H1 (cell line): ENCODE data around the gene CRNKL1. TPM values are rescaled to one million over a fixed set of nuclear protein-coding genes. Genes with fewer than 3 reads are reported as not detected.
A peak's percentile ranks its signal among the peaks of the same experiment; 100 is the strongest.

ENCODE experiments used
- CTCF ChIA-PET: fragments of 300-600 bp; sonication (Branson Sonifier 250); formaldehyde crosslinking; loops from one replicate; lab custom pipeline; 2021; ENCODE audit not compliant: partially characterized antibody; lab: Charles Lee
- POLR2A ChIA-PET: fragments of 300-600 bp; sonication (Branson Sonifier 250); formaldehyde crosslinking; loops from one replicate; lab custom pipeline; 2021; ENCODE audit warnings: inconsistent platforms; ENCODE audit not compliant: partially characterized antibody; lab: Charles Lee
- DNase-seq, 2 experiments: peaks; one replicate each; pipeline versions ENCODE4 v3.0.0 to v3.0.0-alpha.2; 2010 to 2022; ENCODE audit warnings: low spot score in 2 of 2, low read depth in 1 of 2, mixed read lengths in 1 of 2
- FAIRE-seq: peaks from 2 replicates; lab custom pipeline; 2011; peaks lifted over from hg19 to GRCh38; lab: Jason Lieb, UNC
- H2AFZ ChIP-seq: 2 replicates; pipeline ENCODE4 v1.8.1; 2012; ENCODE audit warnings: low read length, inconsistent platforms
- H2AK5ac ChIP-seq: 2 replicates; pipeline ENCODE4 v1.6.1; 2013; ENCODE audit warnings: low read depth, low read length
- H2BK120ac ChIP-seq: replicated peaks from 2 replicates; pipeline ENCODE3; 2013; ENCODE audit warnings: low read depth, low read length, inconsistent platforms
- H2BK12ac ChIP-seq: 2 replicates; pipeline ENCODE4 v1.6.1; 2013; ENCODE audit warnings: low read depth, low read length
- H2BK15ac ChIP-seq: 2 replicates; pipeline ENCODE4 v1.6.1; 2013; ENCODE audit warnings: low read length
- H2BK20ac ChIP-seq: 2 replicates; pipeline ENCODE4 v1.6.1; 2013; ENCODE audit warnings: low read length
- H2BK5ac ChIP-seq: 2 replicates; pipeline ENCODE4 v1.6.1; 2013; ENCODE audit warnings: low read depth, low read length
- H3K14ac ChIP-seq: 2 replicates; pipeline ENCODE4 v1.6.1; 2013; ENCODE audit warnings: inconsistent platforms; ENCODE audit not compliant: insufficient read length
- H3K18ac ChIP-seq: 2 replicates; pipeline ENCODE4 v1.6.1; 2013; ENCODE audit warnings: low read length; ENCODE audit errors: extremely low read depth
- H3K23ac ChIP-seq: 2 replicates; pipeline ENCODE4 v1.6.1; 2013; ENCODE audit warnings: inconsistent platforms; ENCODE audit not compliant: insufficient read length
- H3K23me2 ChIP-seq: 2 replicates; pipeline ENCODE4 v1.6.1; 2013; ENCODE audit warnings: low read depth, low read length
- H3K27ac ChIP-seq: 2 replicates; pipeline ENCODE4 v1.6.1; 2011; ENCODE audit warnings: low read depth, low read length, inconsistent platforms
- H3K27me3 ChIP-seq, 4 experiments: replicated peaks in 1 of 4; 1 replicate in 1 of 4; 2 replicates in 3 of 4; pipeline versions ENCODE4 v1.6.1 to v1.8.1; 2011 to 2013; ENCODE audit warnings: low read length in 3 of 4, mild to moderate bottlenecking in 3 of 4, inconsistent platforms in 2 of 4, mixed read lengths in 2 of 4, moderate library complexity in 1 of 4; ENCODE audit not compliant: control insufficient read depth in 3 of 4, insufficient read depth in 3 of 4; ENCODE audit errors: extremely low read depth in 1 of 4
- H3K36me3 ChIP-seq, 4 experiments: 2 replicates each; pipeline versions ENCODE4 v1.6.1 to v1.8.1; 2011 to 2013; ENCODE audit warnings: mild to moderate bottlenecking in 4 of 4, low read length in 3 of 4, moderate library complexity in 2 of 4, control low read depth in 1 of 4, inconsistent platforms in 1 of 4; ENCODE audit not compliant: insufficient read depth in 4 of 4, control insufficient read depth in 2 of 4
- H3K4ac ChIP-seq: replicated peaks from 2 replicates; pipeline ENCODE3; 2013; ENCODE audit warnings: low read length, low read depth, mixed read lengths, inconsistent platforms; ENCODE audit not compliant: insufficient read length
- H3K4me1 ChIP-seq, 4 experiments: replicated peaks in 1 of 4; 1 replicate in 1 of 4; 2 replicates in 3 of 4; pipeline versions ENCODE4 v1.6.1 to v1.8.1; 2011 to 2013; ENCODE audit warnings: low read length in 3 of 4, inconsistent platforms in 2 of 4, mixed read lengths in 1 of 4; ENCODE audit not compliant: insufficient read depth in 4 of 4, control insufficient read depth in 3 of 4
- H3K4me2 ChIP-seq, 2 experiments: 2 replicates each; pipeline versions ENCODE4 v1.6.1 to v1.8.1; 2011 to 2013; ENCODE audit warnings: low read depth in 2 of 2, low read length in 2 of 2, control low read depth in 1 of 2, inconsistent platforms in 1 of 2, mild to moderate bottlenecking in 1 of 2; ENCODE audit not compliant: insufficient read depth in 1 of 2
- H3K4me3 ChIP-seq, 4 experiments: fragments of 200-600, 300-600 bp in 1 of 4; sonication (generic), shearing (Covaris generic), sonication (Bioruptor Twin) in 1 of 4; 2 replicates each; pipeline versions ENCODE4 v1.5.1 to v1.8.1; 2011 to 2016; ENCODE audit warnings: low read length in 4 of 4, low read depth in 3 of 4, control low read depth in 2 of 4, inconsistent platforms in 2 of 4, mild to moderate bottlenecking in 2 of 4, mixed read lengths in 1 of 4, moderate library complexity in 1 of 4; ENCODE audit not compliant: insufficient read depth in 2 of 4; ENCODE audit errors: extremely low read depth in 1 of 4
- H3K56ac ChIP-seq: replicated peaks from 2 replicates; pipeline ENCODE3; 2013; ENCODE audit warnings: low read depth, mild to moderate bottlenecking, mixed read lengths, low read length, inconsistent platforms; ENCODE audit not compliant: insufficient read length
- H3K79me1 ChIP-seq: 2 replicates; pipeline ENCODE4 v1.6.1; 2013; ENCODE audit warnings: low read depth, low read length, control low read depth
- H3K79me2 ChIP-seq, 2 experiments: 2 replicates each; pipeline versions ENCODE4 v1.6.1 to v1.8.1; 2012 to 2013; ENCODE audit warnings: low read length in 2 of 2, mild to moderate bottlenecking in 2 of 2, inconsistent platforms in 1 of 2; ENCODE audit not compliant: insufficient read depth in 2 of 2, control insufficient read depth in 1 of 2
- H3K9ac ChIP-seq, 4 experiments: replicated peaks in 1 of 4; 1 replicate in 1 of 4; 2 replicates in 3 of 4; pipeline versions ENCODE4 v1.6.1 to v1.8.1; 2011 to 2013; ENCODE audit warnings: low read depth in 3 of 4, low read length in 3 of 4, control low read depth in 2 of 4, mild to moderate bottlenecking in 2 of 4, moderate library complexity in 2 of 4, inconsistent platforms in 1 of 4; ENCODE audit errors: extremely low read depth in 1 of 4
- H3K9me3 ChIP-seq, 2 experiments: 2 replicates each; pipeline versions ENCODE4 v1.6.1 to v1.8.1; 2012 to 2013; ENCODE audit warnings: mild to moderate bottlenecking in 2 of 2, moderate library complexity in 2 of 2, control low read depth in 1 of 2, inconsistent platforms in 1 of 2, low read depth in 1 of 2, low read length in 1 of 2, mixed read lengths in 1 of 2; ENCODE audit not compliant: insufficient read depth in 2 of 2
- H4K20me1 ChIP-seq, 2 experiments: replicated peaks in 1 of 2; 2 replicates each; pipeline versions ENCODE3 to v1.8.1; 2011 to 2013; ENCODE audit warnings: inconsistent platforms in 2 of 2, low read length in 2 of 2, mild to moderate bottlenecking in 1 of 2; ENCODE audit not compliant: insufficient read depth in 2 of 2, control insufficient read depth in 1 of 2
- H4K5ac ChIP-seq: 2 replicates; pipeline ENCODE4 v1.6.1; 2013; ENCODE audit warnings: low read length, low read depth, mixed read lengths, inconsistent platforms; ENCODE audit not compliant: insufficient read length
- H4K8ac ChIP-seq: 2 replicates; pipeline ENCODE4 v1.8.0; 2013; ENCODE audit warnings: mild to moderate bottlenecking, moderate library complexity, low read length, inconsistent platforms; ENCODE audit not compliant: insufficient read depth; ENCODE audit errors: extremely low read depth
- H4K91ac ChIP-seq: replicated peaks from 2 replicates; pipeline ENCODE3; 2013; ENCODE audit warnings: low read length, mixed read lengths, inconsistent platforms; ENCODE audit not compliant: insufficient read length
- CREB1 ChIP-seq: IDR thresholded peaks from 2 replicates; pipeline ENCODE4 v1.6.1; 2012; ENCODE audit warnings: inconsistent platforms
- KDM5A ChIP-seq: fragments of 200-600 bp; IDR thresholded peaks from 2 replicates; pipeline ENCODE4 v1.7.1; 2012; ENCODE audit warnings: mild to moderate bottlenecking, low read length, inconsistent platforms, mixed read lengths
- MAX ChIP-seq: IDR thresholded peaks from 2 replicates; pipeline ENCODE4 v1.6.1; 2012; ENCODE audit warnings: inconsistent platforms
- WGBS, 2 experiments: shearing (Covaris generic) in 1 of 2; methylation state at CpG; one replicate each; pipeline versions ENCODE4 v1.1.6 to v1.1.7; 2013 to 2015; ENCODE audit warnings: low lambda C conversion rate in 2 of 2, mixed read lengths in 2 of 2, inconsistent platforms in 1 of 2, low coverage in 1 of 2, missing lambda C conversion rate in 1 of 2; ENCODE audit not compliant: insufficient replicate concordance in 2 of 2, insufficient coverage in 1 of 2, insufficient read length in 1 of 2; ENCODE audit errors: extremely low coverage in 1 of 2, missing lambda C conversion rate in 1 of 2; 5-methylcytosine and 5-hydroxymethylcytosine counted together
- polyA plus RNA-seq, 7 experiments: library from polyadenylated mRNA; depleted of rRNA in 3 of 7; stranded (reverse) in 5 of 7; unstranded in 2 of 7; fragments of >200 nt in 5 of 7; fragments of 200-250 nt in 2 of 7; gene quantifications; 1 replicate in 5 of 7; 2 replicates in 1 of 7; 4 replicates in 1 of 7; pipeline versions ENCODE4 v1.2.1 to v1.2.3, GENCODE V29; 2011 to 2013; ENCODE audit warnings: missing spikeins in 2 of 7, mixed read lengths in 2 of 7
- total RNA-seq: library from RNA; stranded (reverse); fragmentation: NEBNext Ultra II Directional; extraction: Animal tissue kit (Norgen Biotek cat#: 25700); gene quantifications from 2 replicates; pipeline ENCODE4 v1.2.1, GENCODE V29; 2021

CRNKL1 gene
- total and polyA plus RNA-seq, 2 of the 8 experiments (the other 6 are each of a cell fraction or from before 2014, with no cell fraction given), result 4.0 to 26.5 TPM

GRCh38 chr20:20038586-20038985 lies 13.7 kb downstream of the CRNKL1 start:
- H3K4me2 ChIP-seq, result no peak overlapping the region
- no peak overlapping the region for H2BK120ac ChIP-seq
- H3K79me1 ChIP-seq, result no peaks in the 10 kb centered on the region
- peaks cover 0 to 3% of the 10 kb centered on the region in 2 experiments for H4K20me1 ChIP-seq
- H2BK12ac ChIP-seq, result no peak overlapping the region; the same call in 1 of the 2 replicates
- H2AK5ac ChIP-seq, result no peak overlapping the region
- H2BK15ac ChIP-seq, result no peak overlapping the region
- FAIRE-seq (no peak), DNase-seq (no peak)
- no peaks in the 10 kb centered on the region for H3K9me3 ChIP-seq
- no peak overlapping the region for H3K18ac ChIP-seq
- 96% methylated on average over 6 of the region's 6 CpGs; no CpG with 5 or more reads in 1 of the 2 experiments for WGBS, 2 experiments
- ChIA-PET POLR2A (interaction anchor here (0.6 to 2.7 kb wide), 6 partner anchors 10 to 1496 kb away, joined by 3 to 9 read pairs (median 4); partner anchors contain the start of genes CFAP61 and CRNKL1), CTCF (interaction anchor here (1.4 kb wide), 1 partner anchor 9 kb away, joined by 3 read pairs; no protein-coding TSS in a partner anchor)
- peaks cover 21 to 89% (median 65%) of the 10 kb centered on the region in 4 experiments for H3K36me3 ChIP-seq
- H2AFZ ChIP-seq, result no peak overlapping the region
- no peak overlapping the region for H2BK5ac ChIP-seq
- no peak overlapping the region for H3K23ac ChIP-seq
- H3K27ac ChIP-seq, result peak overlapping the region; percentile 22; the same call in 1 of the 2 replicates
- no peaks in the 10 kb centered on the region for H3K23me2 ChIP-seq
- H3K4me1 ChIP-seq, result peaks cover 0 to 2% (median 0%) of the 10 kb centered on the region in 4 experiments; a peak in 1 of 7 replicates
- H3K4ac ChIP-seq, result no peak overlapping the region
- H3K27me3 ChIP-seq, result no peaks in the 10 kb centered on the region
- H3K14ac ChIP-seq, result no peak overlapping the region
- TF ChIP-seq CREB1 (no peak), KDM5A (no peak), MAX (no peak)
- no peak overlapping the region for H3K9ac ChIP-seq
- H4K8ac ChIP-seq, result no peak overlapping the region
- H3K79me2 ChIP-seq, result no peaks in the 10 kb centered on the region
- no peak overlapping the region for H4K91ac ChIP-seq
- no peak overlapping the region for H4K5ac ChIP-seq
- H2BK20ac ChIP-seq, result no peak overlapping the region
- no peak overlapping the region for H3K4me3 ChIP-seq
- no peak overlapping the region for H3K56ac ChIP-seq
